Keratinocyte (primary cell): Measurements from ENCODE around the gene ADARB2. TPM values are rescaled to one million over a fixed set of nuclear protein-coding genes. Genes with fewer than 3 reads are reported as not detected.

Experiments used
- DNase-seq: peaks from one replicate; pipeline ENCODE4 v3.0.0-alpha.2; 2011; ENCODE audit warnings: low read depth, missing footprints, low spot score
- FAIRE-seq: peaks from 2 replicates; lab custom pipeline; 2011; peaks lifted over from hg19 to GRCh38; lab: Jason Lieb, UNC
- H2AFZ ChIP-seq: 2 replicates; pipeline ENCODE4 v1.6.0; 2012; ENCODE audit warnings: low read length, control low read depth, inconsistent platforms; ENCODE audit not compliant: control insufficient read depth
- H3K27ac ChIP-seq: 2 replicates; pipeline ENCODE4 v1.5.1; 2011; ENCODE audit warnings: low read length; ENCODE audit not compliant: control insufficient read depth, insufficient read depth
- H3K27me3 ChIP-seq: 3 replicates; pipeline ENCODE4 v1.6.0; 2011; ENCODE audit warnings: low read length; ENCODE audit not compliant: control insufficient read depth, insufficient read depth; ENCODE audit errors: extremely low read depth
- H3K36me3 ChIP-seq, 2 experiments: 2 replicates in 1 of 2; 3 replicates in 1 of 2; pipeline ENCODE4 v1.5.1; 2011; ENCODE audit warnings: low read length in 2 of 2, mild to moderate bottlenecking in 1 of 2; ENCODE audit not compliant: control insufficient read depth in 2 of 2, insufficient read depth in 2 of 2; ENCODE audit errors: extremely low read depth in 1 of 2
- H3K4me1 ChIP-seq: 3 replicates; pipeline ENCODE4 v1.5.1; 2011; ENCODE audit warnings: low read length; ENCODE audit not compliant: control insufficient read depth, insufficient read depth; ENCODE audit errors: extremely low read depth
- H3K4me2 ChIP-seq: 3 replicates; pipeline ENCODE4 v1.6.0; 2011; ENCODE audit warnings: low read depth, low read length; ENCODE audit not compliant: control insufficient read depth, insufficient read depth; ENCODE audit errors: extremely low read depth
- H3K4me3 ChIP-seq, 3 experiments: fragments of 200-600 bp in 1 of 3; sonication (generic) in 1 of 3; 2 replicates in 2 of 3; 3 replicates in 1 of 3; pipeline ENCODE4 v1.5.1; 2011 to 2016; ENCODE audit warnings: low read length in 3 of 3, mild to moderate bottlenecking in 3 of 3, control low read depth in 2 of 3, inconsistent platforms in 1 of 3, low read depth in 1 of 3, mixed read lengths in 1 of 3, mixed run types in 1 of 3, moderate library complexity in 1 of 3; ENCODE audit not compliant: control insufficient read depth in 2 of 3, insufficient read depth in 2 of 3; ENCODE audit errors: extremely low read depth in 1 of 3
- H3K79me2 ChIP-seq: 2 replicates; pipeline ENCODE4 v1.6.0; 2012; ENCODE audit warnings: low read length; ENCODE audit not compliant: control insufficient read depth, insufficient read depth
- H3K9ac ChIP-seq: 3 replicates; pipeline ENCODE4 v1.6.0; 2011; ENCODE audit warnings: low read length; ENCODE audit not compliant: control insufficient read depth, insufficient read depth; ENCODE audit errors: extremely low read depth
- H3K9me1 ChIP-seq: 3 replicates; pipeline ENCODE4 v1.6.0; 2011; ENCODE audit warnings: low read length; ENCODE audit not compliant: control insufficient read depth, insufficient read depth; ENCODE audit errors: extremely low read depth
- H3K9me3 ChIP-seq: 2 replicates; pipeline ENCODE4 v1.5.1; 2012; ENCODE audit warnings: low read depth, low read length; ENCODE audit not compliant: control insufficient read depth
- H4K20me1 ChIP-seq: 3 replicates; pipeline ENCODE4 v1.6.0; 2011; ENCODE audit warnings: low read length; ENCODE audit not compliant: control insufficient read depth, insufficient read depth; ENCODE audit errors: extremely low read depth
- EZH2 ChIP-seq: IDR thresholded peaks from one replicate; pipeline ENCODE4 v1.6.1; 2012; ENCODE audit warnings: inconsistent platforms, mild to moderate bottlenecking, low read length, moderate library complexity
- dilution Hi-C: fragments of 300-500 bp; cut with MboI; formaldehyde crosslinking; loops from one replicate; pipeline ENCODE4 v1.7.0; 2020; ENCODE audit warnings: low sequenced_read_pairs; ENCODE audit not compliant: extremely low pct_ligation_motif_present
- polyA plus RNA-seq, 5 experiments: library from polyadenylated mRNA; depleted of rRNA in 3 of 5; stranded (reverse) in 3 of 5; stranded (forward) in 1 of 5; unstranded in 1 of 5; fragments of >200 nt; gene quantifications; 1 replicate in 1 of 5; 2 replicates in 3 of 5; 3 replicates in 1 of 5; pipeline versions ENCODE4 v1.2.1 to v1.2.3, GENCODE V29; 2011 to 2012; ENCODE audit warnings: missing spikeins in 2 of 5, low read depth in 1 of 5, low replicate concordance in 1 of 5
- TF ChIP-seq, protein P1 (sequence below), 3 experiments: IDR thresholded peaks in 1 of 3; conservative IDR thresholded peaks in 1 of 3; optimal IDR thresholded peaks in 1 of 3; 2 replicates in 2 of 3; 3 replicates in 1 of 3; pipeline versions ENCODE3 to v1.5.1; 2011; ENCODE audit warnings: low read length in 3 of 3, mild to moderate bottlenecking in 3 of 3, moderate library complexity in 2 of 3, control low read depth in 1 of 3, inconsistent platforms in 1 of 3; ENCODE audit not compliant: insufficient read depth in 2 of 3; ENCODE audit errors: extremely low read depth in 1 of 3

The ADARB2 gene
- polyA plus RNA-seq, 1 donor (not counting 4 experiments of a cell fraction or from before 2014, with no cell fraction given) = not detected

DNA sequence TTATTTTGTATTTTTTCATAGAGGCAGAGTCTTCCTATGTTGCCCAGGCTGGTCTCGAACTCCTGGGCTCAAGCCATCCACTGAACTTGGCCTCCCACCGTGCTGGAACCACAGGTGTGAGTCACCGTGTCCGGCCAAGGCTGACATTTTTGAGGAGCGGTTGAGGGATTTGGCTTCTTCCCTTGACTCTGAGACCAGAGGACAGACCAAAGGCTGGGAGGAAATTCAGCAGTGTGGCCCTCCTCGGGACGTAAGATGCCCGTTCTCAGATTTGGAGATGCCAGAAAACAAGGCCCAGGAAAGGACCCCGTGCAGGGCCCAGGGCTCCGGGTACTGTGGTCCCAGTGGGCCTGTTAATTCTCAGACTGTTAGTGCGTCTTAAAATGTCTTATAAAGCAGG is 535.0 kb downstream of the ADARB2 start:
- no peak overlapping the region for H3K4me2 ChIP-seq
- H3K36me3 ChIP-seq = no peaks in the 10 kb centered on the region
- H3K79me2 ChIP-seq = no peaks in the 10 kb centered on the region
- no peak overlapping the region for H3K9ac ChIP-seq
- FAIRE-seq (no peak), DNase-seq (no peak)
- H3K4me3 ChIP-seq = no peak overlapping the region
- no peaks in the 10 kb centered on the region for H4K20me1 ChIP-seq
- dilution Hi-C loops = no loop called here
- no peaks in the 10 kb centered on the region for H3K9me1 ChIP-seq
- H3K9me3 ChIP-seq = peaks cover 2% of the 10 kb centered on the region
- H3K27ac ChIP-seq = no peak overlapping the region
- no peak for TF ChIP-seq EZH2
- TF ChIP-seq, protein P1, sequence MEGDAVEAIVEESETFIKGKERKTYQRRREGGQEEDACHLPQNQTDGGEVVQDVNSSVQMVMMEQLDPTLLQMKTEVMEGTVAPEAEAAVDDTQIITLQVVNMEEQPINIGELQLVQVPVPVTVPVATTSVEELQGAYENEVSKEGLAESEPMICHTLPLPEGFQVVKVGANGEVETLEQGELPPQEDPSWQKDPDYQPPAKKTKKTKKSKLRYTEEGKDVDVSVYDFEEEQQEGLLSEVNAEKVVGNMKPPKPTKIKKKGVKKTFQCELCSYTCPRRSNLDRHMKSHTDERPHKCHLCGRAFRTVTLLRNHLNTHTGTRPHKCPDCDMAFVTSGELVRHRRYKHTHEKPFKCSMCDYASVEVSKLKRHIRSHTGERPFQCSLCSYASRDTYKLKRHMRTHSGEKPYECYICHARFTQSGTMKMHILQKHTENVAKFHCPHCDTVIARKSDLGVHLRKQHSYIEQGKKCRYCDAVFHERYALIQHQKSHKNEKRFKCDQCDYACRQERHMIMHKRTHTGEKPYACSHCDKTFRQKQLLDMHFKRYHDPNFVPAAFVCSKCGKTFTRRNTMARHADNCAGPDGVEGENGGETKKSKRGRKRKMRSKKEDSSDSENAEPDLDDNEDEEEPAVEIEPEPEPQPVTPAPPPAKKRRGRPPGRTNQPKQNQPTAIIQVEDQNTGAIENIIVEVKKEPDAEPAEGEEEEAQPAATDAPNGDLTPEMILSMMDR (optimal IDR thresholded peaks at IDR 0.05 in 1 of 3, IDR thresholded peaks at IDR 0.05 in 1 of 3, conservative IDR thresholded peaks at IDR 0.05 in 1 of 3; ENCODE audit: extremely low read depth in 1 of 3, insufficient read depth in 2 of 3, low read length in 3 of 3) = no peak
- H3K27me3 ChIP-seq = no peaks in the 10 kb centered on the region
- H3K4me1 ChIP-seq = no peaks in the 10 kb centered on the region
- no peak overlapping the region for H2AFZ ChIP-seq

DNA sequence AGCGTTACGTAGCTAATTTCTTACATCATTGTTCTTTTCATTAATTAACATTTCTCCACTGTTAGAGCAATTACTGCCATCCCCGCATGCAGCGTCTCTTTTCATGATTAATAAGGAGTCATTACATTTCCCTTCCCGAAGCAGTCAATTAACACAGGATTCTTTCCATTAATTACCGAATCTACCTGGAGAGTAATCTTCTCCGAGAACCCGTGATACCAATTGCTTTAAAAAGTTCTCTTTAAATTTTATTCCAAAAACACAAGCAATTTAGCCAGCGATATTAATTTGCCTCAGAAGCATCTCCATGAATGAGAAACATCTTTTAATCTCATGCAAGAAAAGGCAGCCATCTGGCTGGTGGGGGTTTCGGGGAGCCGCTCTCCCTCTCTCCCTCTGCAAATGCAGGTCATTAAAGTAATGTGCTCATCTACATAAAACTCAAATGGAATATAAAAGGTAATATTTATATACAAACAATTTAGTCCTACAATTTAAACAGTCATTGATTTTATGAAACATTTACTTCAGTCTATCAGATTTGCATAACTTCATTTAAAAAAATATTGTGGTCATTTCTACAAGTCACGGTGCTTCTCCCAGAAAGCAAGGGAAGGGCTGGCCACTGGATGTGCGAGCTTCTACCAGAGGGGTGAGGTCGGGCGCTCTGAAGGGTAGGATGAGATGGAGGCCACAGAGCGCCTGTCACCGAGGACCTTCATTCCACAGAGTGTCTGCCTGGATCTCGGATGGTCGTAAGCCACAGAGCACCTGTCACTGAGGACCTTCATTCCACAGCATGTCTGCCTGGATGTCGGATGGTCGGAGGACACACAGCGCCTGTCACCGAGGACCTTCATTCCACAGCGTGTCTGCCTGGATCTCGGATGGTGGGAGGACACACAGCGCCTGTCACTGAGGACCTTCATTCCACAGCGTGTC is 536.2 kb downstream of the ADARB2 start:
- H4K20me1 ChIP-seq = no peaks in the 10 kb centered on the region
- no peak overlapping the region for H3K4me2 ChIP-seq
- H3K36me3 ChIP-seq = no peaks in the 10 kb centered on the region
- TF ChIP-seq, protein P1 (optimal IDR thresholded peaks at IDR 0.05 in 1 of 3, IDR thresholded peaks at IDR 0.05 in 1 of 3, conservative IDR thresholded peaks at IDR 0.05 in 1 of 3; ENCODE audit: extremely low read depth in 1 of 3, insufficient read depth in 2 of 3, low read length in 3 of 3) = no peak
- H3K9ac ChIP-seq = no peak overlapping the region
- no peaks in the 10 kb centered on the region for H3K9me1 ChIP-seq
- DNase-seq (no peak), FAIRE-seq (no peak)
- H3K4me1 ChIP-seq = no peaks in the 10 kb centered on the region
- no peak overlapping the region for H2AFZ ChIP-seq
- no peak overlapping the region for H3K4me3 ChIP-seq
- H3K79me2 ChIP-seq = no peaks in the 10 kb centered on the region
- dilution Hi-C loops = no loop called here
- H3K9me3 ChIP-seq = peaks cover 2% of the 10 kb centered on the region
- H3K27ac ChIP-seq = no peak overlapping the region
- H3K27me3 ChIP-seq = no peaks in the 10 kb centered on the region
